NCI-H748 (cell line): ENCODE measurements around the gene SLC19A1.
"Not testable (repeated sequence)": the region's sequence is repeated elsewhere in the genome, so short reads cannot be mapped to it uniquely, and the experiment has no call there.

Source experiments
- DNase-seq: peaks from one replicate; lab custom pipeline; 2025; ENCODE audit not compliant: unreplicated experiment; lab: John Stamatoyannopoulos, UW

The SLC19A1 gene

DNA sequence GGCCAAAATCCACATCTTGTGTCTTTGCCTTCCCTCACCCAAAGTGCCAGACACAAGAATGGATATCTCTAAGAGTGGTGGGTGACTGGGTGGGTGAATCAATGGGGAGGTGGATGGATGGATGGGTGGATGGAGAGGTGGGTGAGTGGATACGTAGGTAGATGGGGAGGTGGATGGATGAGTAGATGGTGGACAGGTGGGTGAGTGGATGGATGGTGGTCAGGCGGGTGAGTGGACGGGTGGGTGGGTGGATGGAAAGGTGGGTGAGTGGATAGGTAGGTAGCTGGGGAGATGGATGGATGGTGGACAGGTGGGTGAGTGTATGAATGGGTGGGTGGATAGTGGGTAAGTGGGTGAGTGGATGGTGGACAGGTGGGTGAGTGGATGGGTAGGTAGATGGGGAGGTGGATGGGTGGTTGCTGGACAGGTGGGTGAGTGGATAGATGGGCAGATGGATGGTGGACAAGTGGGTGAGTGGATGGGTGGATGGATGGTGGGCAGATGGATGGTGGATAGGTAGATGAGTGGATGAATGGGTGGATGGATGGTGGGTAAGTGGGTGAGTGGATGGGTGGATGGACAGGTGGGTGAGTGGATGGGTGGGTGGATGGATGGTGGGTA lies 34.2 kb downstream of the SLC19A1 start:
- no peak for DNase-seq

DNA sequence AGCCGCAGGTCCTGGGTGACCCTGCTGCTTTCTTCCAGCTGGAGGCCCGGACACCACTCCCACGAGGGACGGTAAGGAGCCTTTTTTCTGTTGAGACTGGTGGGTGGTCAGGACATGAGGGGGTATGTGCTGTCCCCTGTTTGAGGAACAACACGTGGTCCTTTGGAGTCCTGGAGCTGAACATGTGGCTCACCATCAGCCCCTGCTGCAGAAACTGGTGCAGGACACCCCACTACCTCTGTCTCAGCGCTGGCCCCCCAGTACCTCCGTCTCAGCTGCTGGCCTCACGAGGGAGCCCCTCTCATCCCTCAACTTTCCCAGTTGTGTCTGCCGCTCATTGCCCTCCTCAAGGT lies 34.7 kb downstream of the SLC19A1 start:
- DNase-seq, result no peak

DNA sequence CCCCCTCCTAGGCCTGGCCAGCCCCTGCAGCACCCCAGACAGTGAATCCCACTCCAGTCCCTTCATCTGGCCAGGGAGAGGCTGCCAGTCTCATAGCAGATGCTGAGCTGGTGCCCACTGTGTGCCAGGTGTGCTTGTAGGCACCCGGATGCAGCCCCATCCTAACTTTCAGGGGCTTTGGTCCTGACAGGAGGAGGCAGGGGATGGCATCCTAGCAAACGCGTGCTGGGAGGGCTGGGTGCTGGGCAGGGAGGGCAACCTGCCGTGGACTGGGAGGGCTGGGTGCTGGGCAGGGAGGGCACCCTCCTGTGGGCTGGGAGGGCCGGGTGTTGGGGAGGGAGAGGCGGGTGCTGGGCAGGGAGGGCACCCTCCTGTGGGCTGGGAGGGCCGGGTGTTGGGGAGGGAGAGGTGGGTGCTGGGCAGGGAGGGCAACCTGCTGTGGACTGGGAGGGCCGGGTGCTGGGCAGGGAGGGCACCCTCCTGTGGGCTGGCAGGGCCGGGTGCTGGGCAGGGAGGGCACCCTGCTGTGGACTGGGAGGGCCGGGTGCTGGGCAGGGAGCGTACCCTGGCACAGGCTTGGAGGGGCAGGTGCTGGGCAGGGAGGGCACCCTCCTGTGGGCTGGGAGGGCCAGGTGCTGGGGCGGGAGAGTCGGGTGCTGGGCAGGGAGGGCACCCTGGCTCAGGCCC lies 35.3 kb downstream of the SLC19A1 start:
- DNase-seq, result no peak

DNA sequence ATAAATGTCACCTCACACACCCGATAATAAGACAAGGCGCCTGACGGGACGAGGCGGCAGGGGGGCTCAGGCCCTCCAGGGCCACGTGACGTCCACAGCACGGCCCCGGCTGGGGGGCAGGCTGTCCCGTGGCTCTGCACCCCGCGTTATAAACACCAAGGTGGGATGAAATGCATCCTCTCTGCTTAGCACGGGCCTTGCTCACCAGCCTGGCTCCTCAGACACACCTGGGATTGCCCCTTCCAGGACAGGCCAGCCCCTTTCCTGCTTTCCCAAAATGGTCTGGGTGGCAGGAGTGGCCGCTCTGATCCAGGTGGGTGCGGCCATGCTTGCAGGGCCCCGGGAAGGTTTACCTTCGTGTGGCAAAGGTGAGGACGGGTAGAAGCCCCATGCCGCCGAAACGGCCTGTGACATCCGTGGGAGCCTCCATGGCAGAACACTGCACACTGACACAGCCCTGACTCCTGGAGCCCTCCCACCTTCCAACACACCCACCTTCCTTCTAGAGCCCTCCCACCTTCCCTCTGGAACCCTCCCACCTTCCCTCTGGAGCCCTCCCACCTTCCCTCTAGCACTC lies 35.9 kb downstream of the SLC19A1 start:
- DNase-seq, result no peak

DNA sequence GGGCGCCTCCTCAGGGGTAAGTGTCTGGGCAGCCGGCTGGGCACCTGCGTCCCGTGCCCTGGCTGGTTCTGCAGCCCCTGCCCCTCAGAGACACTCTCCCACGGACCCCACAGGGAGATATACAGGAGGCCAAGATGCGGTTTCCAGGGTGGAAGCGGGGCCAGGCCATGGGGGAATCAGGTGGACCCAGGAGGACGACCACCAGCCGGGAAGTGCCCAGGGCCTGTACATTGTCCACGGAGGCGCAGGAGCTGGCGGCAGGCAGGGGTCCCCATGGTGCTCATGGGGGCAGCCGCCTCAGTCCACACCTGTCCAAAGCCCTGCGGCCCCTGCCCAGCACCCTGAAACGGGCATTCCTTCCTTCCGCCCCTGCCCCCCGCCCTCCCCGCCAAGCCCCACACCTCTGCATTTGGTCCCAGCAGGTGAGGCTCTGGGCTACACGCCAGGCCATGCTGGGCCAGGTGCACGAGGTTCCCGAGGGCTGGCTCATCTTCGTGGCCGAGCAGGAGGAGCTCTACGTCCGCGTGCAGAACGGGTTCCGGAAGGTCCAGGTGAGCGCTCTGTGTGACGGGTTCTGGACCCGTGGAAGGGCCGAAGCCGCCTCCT lies 36.7 kb downstream of the SLC19A1 start:
- DNase-seq, result peak; percentile 8

DNA sequence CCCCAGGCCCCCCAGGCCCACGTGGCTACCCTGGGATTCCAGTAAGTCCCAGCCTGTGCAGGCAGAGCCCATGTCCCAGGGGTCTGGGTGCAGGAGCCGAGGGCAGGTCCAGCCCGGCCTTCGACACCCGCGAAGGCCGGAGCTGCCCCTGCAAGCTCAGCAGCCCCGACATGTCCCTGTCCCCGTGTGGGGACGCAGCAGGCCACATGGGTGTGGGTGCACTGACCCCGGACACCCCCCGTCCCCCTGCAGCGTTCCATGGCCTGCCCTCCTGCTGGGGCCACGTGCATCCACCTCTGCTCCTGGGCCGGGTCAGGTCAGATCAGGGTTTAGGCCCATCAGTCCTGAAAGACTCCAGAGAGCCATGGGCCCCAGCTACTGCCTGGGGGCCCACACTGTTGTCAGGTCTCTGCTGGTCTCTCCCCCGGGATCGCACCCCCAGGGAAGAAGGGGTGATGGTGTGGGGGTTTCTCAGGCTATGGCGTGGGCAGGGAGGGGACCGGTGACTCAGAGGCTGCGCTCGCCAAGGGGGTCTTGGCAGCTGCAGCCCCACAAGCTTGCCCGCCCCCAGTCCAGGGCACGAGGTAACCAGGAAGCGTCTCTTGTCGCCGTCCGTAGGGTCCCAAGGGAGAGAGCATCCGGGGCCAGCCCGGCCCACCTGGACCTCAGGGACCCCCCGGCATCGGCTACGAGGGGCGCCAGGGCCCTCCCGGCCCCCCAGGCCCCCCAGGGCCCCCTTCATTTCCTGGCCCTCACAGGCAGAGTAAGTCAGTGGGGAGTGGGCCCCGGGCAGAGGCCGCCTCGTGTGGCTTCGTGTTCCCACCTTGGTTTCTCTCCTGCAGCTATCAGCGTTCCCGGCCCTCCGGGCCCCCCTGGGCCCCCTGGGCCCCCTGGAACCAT lies 37.5 kb downstream of the SLC19A1 start:
- no peak for DNase-seq

DNA sequence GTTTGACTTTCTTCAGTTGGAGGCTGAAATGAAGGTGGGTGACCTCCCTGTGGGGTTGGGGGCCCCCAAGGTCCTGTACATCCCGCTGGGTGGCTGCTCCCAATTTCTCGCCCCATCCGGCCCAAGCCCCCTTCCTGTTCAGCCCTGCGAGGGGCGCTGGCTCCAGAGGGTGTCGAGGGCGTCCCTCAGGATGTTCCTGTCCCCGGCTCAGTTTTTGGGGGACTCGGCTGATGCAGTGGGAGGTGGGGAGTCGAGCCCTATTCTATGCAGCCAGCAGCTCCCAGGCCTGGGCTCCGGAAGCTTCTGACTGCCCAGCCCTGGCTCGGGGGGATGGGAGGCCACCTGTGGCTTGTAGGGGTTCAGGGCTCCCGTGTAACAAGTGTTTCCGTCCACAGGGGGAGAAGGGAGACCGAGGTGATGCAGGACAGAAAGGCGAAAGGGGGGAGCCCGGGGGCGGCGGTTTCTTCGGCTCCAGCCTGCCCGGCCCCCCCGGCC lies 38.2 kb downstream of the SLC19A1 start:
- no peak for DNase-seq

DNA sequence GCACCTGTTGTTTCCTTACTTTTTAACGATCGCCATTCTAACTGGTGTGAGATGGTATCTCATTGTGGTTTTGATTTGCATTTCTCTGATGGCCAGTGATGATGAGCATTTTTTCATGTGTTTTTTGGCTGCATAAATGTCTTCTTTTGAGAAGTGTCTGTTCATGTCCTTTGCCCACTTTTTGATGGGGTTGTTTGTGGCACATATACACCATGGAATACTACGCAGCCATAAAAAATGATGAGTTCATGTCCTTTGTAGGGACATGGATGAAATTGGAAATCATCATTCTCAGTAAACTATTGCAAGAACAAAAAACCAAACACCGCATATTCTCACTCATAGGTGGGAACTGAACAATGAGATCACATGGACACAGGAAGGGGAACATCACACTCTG lies 39.0 kb downstream of the SLC19A1 start:
- DNase-seq, result not testable (repeated sequence)

DNA sequence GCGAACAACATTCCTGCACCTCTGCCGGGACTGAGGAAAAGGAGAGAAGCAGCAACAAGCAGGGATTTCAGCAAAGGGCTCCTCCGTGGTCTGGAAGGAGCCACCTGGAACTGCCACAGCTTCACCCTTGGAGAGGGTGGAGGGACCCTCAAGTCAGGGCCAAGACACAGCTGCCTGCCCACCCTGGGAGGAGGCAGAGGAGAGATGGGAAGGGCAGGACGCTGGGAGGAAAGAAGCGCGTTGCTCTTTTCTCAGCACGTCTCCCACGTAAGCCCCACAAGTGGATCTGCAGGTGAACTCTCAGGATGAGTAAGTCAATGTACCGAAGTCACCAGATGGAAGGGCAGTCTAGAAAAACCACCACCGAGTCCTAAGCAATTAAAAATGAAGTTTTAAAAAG lies 39.6 kb downstream of the SLC19A1 start:
- no peak for DNase-seq

DNA sequence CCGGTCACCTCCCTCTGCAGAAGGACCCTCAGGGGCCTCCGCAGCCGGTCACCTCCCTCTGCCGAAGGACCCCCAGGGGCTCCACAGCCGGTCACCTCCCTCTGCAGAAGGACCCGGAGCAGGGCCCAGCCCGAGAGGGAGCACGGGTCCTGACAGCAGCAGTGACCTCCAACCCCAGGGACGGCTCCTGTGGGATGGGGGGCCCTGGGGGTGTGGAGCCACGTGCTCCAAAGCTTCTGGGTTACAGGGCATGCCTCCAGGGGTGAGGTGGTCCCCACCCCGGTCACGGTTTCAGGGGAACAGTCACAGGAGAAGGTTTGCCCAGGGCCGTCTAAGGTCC lies 40.3 kb downstream of the SLC19A1 start:
- DNase-seq, result no peak

DNA sequence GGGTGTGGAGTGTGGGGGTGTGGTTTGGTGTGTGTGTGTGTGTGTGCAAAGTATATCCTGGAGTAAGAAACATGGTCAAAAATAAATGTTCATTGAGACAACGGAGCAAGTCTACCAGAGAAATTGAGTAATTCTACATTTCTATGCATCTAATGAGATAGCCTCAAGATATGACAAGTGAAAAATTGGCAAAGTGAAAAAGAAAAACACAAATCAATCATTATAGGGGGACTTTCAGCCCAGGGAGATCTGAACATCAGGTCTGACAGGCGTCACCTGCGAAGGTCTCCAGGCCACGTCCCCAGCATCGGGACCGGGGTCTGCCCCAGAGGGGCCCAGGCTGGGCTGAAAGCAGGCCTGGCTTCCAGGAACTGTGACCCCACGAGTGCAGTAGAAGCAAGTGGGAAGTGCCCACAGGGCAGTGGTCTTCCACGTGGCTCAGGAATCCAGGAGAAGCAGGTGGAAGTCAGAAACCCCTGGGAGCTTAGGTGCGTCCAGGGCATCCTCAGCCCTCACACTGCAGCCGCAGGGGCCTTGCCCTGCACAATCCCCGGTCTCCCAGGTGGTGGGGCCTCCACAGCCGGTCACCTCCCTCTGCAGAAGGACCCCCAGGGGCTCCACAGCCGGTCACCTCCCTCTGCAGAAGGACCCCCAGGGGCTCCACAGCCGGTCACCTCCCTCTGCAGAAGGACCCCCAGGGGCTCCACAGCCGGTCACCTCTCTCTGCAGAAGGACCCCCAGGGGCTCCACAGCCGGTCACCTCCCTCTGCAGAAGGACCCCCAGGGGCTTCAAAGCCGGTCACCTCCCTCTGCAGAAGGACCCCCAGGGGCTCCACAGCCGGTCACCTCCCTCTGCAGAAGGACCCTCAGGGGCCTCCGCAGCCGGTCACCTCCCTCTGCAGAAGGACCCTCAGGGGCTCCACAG lies 40.9 kb downstream of the SLC19A1 start:
- DNase-seq, result peak; percentile 6

DNA sequence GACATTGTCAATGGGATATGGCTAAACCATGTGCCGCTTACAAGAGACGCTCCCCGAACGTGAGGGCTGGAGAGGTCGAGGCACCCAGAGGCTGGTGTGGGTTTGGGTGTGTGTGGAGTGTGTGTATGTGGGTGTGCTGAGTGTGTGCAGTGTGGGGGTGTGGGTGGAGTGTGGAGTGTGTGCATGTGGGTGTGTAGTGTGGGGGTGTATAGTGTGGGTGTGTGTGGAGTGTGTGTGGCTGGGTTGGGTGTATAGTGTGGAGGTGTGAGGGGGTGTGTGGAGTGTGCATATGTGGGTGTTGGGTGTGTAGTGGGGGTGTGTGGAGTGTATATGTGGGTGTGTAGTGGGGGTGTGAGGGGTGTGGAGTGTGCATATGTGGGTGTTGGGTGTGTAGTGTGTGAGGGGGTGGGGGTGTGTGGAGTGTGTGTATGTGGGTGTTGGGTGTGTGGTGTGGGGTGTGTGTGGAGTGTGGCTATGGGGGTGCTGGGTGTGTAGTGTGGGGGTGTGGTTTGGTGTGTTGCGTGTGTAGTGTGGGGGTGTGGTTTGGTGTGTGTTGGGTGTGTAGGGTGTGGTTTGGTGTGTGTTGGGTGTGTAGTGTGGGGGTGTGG lies 42.2 kb downstream of the SLC19A1 start:
- no peak for DNase-seq

DNA sequence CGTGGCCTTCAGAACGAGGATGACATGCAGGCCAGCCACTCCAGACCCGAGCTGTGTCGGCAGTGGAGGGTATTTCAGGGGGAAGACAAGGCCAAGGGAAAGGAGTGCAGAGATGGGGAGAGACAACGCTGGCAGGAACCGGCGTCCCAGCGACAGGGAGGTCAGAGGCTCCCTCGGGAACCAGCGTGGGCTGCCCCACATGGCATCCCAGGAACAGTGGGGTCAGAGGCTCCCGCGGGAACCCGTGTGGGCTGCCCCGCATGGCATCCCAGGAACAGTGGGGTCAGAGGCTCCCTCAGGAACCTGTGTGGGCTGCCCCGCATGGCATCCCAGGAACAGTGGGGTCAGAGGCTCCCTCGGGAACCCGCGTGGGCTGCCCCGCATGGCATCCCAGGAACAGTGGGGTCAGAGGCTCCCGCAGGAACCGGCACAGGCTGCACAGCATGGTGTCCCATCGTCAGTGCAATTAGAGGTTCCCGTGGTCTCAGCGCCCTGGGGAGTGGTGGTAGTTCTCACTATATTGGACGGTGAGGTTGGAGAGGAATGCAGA lies 43.0 kb downstream of the SLC19A1 start:
- no peak for DNase-seq

DNA sequence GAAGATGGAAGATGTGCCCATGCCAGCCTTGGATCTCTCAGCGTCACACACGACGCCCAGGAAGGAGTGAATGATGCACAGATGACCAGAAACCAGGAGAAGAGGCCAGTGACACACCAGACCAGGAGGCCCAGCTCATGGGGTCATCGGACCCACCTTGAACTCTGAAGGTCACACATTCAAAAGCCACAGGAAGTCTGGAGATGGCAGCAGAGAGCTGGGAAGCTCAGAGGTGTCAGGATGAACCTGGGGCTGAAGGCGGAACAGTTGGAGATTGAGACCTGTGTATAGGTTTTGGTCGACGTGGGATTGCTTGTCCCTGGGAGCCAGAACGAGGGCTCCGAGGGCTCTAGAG lies 43.6 kb downstream of the SLC19A1 start:
- no peak for DNase-seq

DNA sequence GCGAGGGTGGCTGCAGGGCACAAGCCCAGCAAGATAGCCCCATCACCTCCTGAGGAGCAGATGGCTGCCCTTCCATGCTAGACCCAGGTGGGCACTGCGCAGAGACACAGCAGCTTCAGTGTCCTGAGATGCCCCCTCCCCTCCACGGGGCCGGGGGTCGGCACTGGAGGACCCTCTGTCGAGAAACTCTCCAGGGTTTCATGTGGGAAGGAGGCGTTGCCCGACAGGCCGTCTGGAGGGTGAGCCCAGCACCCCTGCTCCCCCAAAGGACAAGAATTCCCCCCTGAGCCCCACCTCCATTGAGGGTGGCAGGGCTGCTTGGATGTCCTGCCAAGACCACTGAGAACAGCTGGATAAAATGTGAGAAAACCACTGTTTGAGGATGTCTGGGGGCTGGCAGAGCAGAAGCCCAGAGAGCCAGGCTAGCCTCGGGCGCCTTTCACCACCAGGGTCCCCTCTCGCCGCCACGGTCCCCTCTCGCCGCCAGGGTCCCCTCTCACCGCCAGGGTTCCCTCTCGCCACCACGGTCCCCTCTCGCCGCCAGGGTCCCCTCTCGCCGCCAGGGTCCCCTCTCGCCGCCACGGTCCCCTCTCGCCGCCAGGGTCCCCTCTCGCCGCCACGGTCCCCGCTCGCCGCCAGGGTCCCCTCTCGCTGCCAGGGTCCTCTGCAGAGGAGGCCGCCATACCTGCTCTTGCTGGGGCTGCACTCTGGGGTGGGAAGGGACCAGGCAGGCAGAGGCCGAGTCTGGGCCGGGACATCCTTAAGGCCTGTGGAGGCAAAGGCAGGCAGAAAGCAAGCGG lies 44.2 kb downstream of the SLC19A1 start:
- no peak for DNase-seq

DNA sequence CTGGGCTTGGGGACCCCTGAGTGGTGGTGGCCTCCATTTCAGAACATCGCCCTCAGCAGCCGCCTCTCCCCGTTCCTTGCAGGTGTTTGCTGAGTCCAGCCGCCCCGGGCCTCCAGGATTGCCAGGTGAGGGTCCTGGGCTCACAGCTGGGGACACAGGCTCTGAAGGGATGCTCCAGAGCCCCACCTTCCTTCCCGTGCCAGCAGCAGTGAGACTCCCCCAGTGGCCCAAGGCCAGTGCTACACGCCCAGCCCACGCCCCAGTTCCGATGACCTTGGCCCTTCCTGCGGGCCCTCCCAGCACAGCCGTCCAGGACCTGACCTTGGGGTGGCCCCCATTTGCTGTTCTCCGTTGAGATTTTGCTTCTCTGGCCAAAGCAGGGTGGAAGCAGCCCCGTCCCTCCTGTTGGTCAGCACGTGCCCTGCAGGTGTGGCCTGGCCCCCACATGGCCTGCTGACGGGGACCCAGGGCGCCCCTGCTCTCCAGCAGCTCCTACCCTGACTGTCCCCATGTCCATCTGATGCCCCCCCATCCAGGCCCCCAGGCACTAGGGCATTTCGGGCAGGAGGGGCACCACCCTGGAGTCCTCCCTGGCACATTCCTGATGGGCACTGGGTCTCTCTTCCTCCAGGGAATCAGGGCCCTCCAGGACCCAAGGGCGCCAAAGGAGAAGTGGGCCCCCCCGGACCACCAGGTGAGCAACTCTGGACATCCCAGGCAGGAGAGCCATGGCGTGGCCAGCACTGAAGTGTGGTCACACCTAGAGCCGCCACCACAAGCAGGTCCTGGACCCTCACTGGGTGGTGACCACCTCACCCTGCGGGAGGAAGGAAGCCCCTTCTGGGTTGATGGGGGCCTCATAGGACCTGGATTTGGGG lies 45.0 kb downstream of the SLC19A1 start:
- DNase-seq, result no peak

DNA sequence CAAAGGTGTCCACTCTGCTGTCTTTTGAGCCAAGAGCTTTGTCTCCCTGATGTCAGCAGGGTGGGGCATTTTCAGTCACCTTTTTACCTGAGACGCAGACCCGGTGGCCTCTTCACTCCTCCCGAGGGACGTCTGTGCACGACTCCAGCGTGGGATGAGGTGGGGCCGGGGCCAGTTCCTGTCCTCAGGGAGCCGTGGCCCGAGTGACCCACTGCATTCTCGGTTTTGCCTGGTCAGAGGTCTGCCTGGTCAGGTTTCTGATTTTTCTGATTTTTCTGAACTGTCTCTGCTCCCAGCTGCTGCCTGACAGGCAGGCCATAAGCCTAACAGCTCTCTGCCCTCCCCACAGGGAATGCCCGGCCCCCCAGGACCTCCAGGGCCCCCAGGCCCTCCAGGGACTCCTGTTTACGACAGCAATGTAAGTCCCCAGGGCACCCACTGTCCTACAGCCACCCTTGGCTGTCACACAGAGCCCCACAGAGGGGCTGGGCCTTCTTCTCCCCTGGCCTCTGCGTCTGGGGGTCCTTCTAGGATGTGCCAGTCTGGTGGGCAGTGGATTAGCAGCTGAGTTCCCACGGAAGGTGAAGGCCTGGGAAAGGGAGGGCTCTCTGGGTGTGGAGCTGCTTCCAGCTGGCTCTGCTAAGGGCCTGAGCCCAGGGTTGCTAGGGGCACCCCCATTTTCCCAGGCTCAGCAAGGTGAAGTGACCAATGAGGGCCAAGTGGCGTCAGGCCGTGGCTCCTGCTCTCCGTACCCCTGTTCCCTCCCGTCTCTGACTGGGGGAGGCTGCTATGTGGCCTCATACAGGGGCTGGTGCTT lies 45.9 kb downstream of the SLC19A1 start:
- DNase-seq, result no peak
